ENCODE data around the gene TRIM47.
A peak's percentile ranks its signal among the peaks of the same experiment; 100 is the strongest.

Gene TRIM47

DNA sequence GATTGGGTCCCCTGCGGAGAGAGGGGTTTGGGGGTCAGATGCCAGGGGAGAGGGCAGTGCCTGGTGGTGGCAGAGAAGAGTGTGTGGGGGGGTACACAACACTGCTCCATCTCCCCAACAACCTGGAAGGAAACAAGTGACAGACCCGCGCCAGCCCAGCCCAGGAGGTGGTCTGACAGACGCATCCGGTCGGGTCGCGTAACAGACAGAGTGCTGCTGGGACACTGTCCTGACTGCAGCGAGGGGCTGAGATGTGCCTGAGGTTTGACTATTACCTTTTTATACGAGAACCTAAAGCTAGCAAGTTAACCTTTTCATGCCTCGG, 50.3 kb downstream of the TRIM47 start:
- TF ChIP-seq, protein P1, sequence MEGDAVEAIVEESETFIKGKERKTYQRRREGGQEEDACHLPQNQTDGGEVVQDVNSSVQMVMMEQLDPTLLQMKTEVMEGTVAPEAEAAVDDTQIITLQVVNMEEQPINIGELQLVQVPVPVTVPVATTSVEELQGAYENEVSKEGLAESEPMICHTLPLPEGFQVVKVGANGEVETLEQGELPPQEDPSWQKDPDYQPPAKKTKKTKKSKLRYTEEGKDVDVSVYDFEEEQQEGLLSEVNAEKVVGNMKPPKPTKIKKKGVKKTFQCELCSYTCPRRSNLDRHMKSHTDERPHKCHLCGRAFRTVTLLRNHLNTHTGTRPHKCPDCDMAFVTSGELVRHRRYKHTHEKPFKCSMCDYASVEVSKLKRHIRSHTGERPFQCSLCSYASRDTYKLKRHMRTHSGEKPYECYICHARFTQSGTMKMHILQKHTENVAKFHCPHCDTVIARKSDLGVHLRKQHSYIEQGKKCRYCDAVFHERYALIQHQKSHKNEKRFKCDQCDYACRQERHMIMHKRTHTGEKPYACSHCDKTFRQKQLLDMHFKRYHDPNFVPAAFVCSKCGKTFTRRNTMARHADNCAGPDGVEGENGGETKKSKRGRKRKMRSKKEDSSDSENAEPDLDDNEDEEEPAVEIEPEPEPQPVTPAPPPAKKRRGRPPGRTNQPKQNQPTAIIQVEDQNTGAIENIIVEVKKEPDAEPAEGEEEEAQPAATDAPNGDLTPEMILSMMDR (IDR thresholded peaks at IDR 0.05; ENCODE audit: low read length) = no peak
- no peak for TF ChIP-seq EZH2 (IDR thresholded peaks at IDR 0.05; ENCODE audit: borderline replicate concordance, low read length)
- H3K27me3 ChIP-seq (ENCODE audit: insufficient read depth, low read length) = no peaks in the 10 kb centered on the region
- peak overlapping the region; percentile 49 for H3K4me3 ChIP-seq (ENCODE audit: low read depth, low read length, poor library complexity, severe bottlenecking)
- peak overlapping the region; percentile 69 for H3K4me2 ChIP-seq (ENCODE audit: low read length)
- H3K27ac ChIP-seq (ENCODE audit: low read depth, low read length, poor library complexity, severe bottlenecking) = peak overlapping the region; percentile 82
- H3K9ac ChIP-seq (ENCODE audit: low read length) = peak overlapping the region; percentile 54
- H2AFZ ChIP-seq (ENCODE audit: low read length) = no peak overlapping the region
- H3K36me3 ChIP-seq (ENCODE audit: insufficient read depth, low read length) = peaks cover 33% of the 10 kb centered on the region; the same call in 1 of the 2 replicates
- no peaks in the 10 kb centered on the region for H3K79me2 ChIP-seq (ENCODE audit: insufficient read depth, low read length)
- H3F3A ChIP-seq (ENCODE audit: insufficient read depth, low read length) = no peaks in the 10 kb centered on the region
- no peaks in the 10 kb centered on the region for H3K9me2 ChIP-seq (ENCODE audit: low read depth, low read length)
- no peaks in the 10 kb centered on the region for H3K9me3 ChIP-seq (ENCODE audit: low read length)
- H3K4me1 ChIP-seq (ENCODE audit: insufficient read depth, low read length, severe bottlenecking) = peaks cover 52% of the 10 kb centered on the region
- H4K20me1 ChIP-seq (ENCODE audit: insufficient read depth, low read length) = no peaks in the 10 kb centered on the region

DNA sequence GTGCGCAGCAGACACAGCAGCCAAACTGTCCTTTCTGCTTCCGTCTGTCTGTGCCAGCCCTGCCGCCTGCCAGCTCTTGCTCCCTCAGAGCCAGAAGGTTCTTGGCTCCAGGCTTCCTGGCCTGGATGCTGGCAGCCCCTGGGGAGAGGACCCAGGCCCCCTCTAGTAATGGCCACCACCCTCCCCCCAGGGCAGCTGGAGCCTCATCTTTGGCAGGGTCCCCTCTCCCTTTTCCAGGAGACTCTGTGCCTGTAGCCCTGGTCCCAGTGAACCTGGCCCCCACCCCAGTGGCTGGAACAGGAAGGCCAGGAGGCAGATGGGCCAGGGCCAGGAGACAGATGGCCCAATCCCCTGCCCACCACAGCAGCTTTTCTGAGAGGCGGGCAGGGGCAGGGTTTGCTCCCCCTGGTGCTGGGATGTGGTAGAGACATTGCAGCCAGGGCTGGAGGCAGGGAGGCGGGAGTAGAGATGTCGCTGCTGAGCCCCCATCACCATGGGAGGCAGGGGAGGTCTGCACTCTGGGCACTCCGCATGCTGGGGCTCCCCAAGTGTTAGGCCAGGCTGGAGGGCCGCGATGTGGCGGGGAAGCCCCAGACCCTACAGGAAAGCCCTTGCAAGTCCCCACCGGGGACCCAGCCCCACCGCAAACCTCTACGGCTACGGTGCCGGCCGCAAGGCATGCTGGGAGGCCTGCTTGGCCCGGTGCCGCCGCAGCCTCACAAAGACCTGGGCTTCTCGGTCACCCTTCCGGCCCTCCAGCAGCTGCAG, 50.9 kb downstream of the TRIM47 start:
- Histone ChIP-seq H3K4me3 (ENCODE audit: low read depth, low read length, poor library complexity, severe bottlenecking) (peak overlapping the region; percentile 49), H3K79me2 (ENCODE audit: insufficient read depth, low read length) (no peaks in the 10 kb centered on the region), H3K36me3 (ENCODE audit: insufficient read depth, low read length) (peaks cover 39% of the 10 kb centered on the region; the same call in 1 of the 2 replicates), H3K9me3 (ENCODE audit: low read length) (no peaks in the 10 kb centered on the region), H3F3A (ENCODE audit: insufficient read depth, low read length) (no peaks in the 10 kb centered on the region), H2AFZ (ENCODE audit: low read length) (no peak overlapping the region), H3K4me2 (ENCODE audit: low read length) (peak overlapping the region; percentile 69), H3K27me3 (ENCODE audit: insufficient read depth, low read length) (no peaks in the 10 kb centered on the region), H4K20me1 (ENCODE audit: insufficient read depth, low read length) (no peaks in the 10 kb centered on the region), H3K4me1 (ENCODE audit: insufficient read depth, low read length, severe bottlenecking) (peaks cover 47% of the 10 kb centered on the region), H3K27ac (ENCODE audit: low read depth, low read length, poor library complexity, severe bottlenecking) (peak overlapping the region; percentile 82), H3K9me2 (ENCODE audit: low read depth, low read length) (no peaks in the 10 kb centered on the region), H3K9ac (ENCODE audit: low read length) (peak overlapping the region; percentile 54)
- TF ChIP-seq, protein P1 (IDR thresholded peaks at IDR 0.05; ENCODE audit: low read length) = peak; percentile 78
- no peak for TF ChIP-seq EZH2 (IDR thresholded peaks at IDR 0.05; ENCODE audit: borderline replicate concordance, low read length)

DNA sequence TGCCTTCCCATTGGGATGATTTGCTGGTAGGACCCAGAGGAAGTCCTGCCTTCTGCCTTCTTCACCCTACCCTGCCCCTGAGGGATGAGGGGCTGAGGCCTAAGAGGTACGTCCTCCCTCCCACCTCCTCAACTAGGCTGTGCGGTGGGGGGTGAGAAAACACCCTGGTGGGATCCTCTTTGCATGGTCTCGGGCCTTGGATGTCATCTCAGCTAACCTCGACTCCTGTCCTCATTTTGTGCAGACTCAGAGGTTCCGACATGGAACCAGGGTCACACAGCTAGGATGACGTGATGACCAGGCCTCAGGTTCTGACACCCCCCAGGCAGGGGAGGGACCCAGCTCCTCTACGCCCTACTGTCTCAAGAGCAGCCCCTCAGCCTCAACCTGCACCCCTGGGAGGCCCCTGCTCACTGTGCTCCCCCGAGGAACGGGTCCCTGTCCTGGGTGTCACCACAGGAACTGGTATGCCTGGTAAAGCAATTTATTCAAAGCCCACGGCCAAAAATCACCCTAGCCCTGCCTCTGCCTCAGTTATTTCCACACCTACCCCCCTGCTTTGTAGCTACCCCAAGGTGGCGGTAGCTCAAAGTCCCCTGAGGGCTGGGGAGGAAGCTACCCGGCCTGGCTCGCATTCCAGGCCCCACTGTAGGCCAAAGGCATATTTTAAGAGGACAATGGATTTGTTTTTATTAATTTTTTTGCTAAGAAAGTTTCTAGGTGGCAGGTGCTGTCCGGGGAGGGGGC, 51.6 kb downstream of the TRIM47 start:
- Histone ChIP-seq H3K9me2 (ENCODE audit: low read depth, low read length) (no peaks in the 10 kb centered on the region), H3K4me1 (ENCODE audit: insufficient read depth, low read length, severe bottlenecking) (peaks cover 47% of the 10 kb centered on the region), H2AFZ (ENCODE audit: low read length) (no peak overlapping the region), H3K4me3 (ENCODE audit: low read depth, low read length, poor library complexity, severe bottlenecking) (peak overlapping the region; percentile 49), H3K27ac (ENCODE audit: low read depth, low read length, poor library complexity, severe bottlenecking) (peak overlapping the region; percentile 82), H3K9me3 (ENCODE audit: low read length) (no peaks in the 10 kb centered on the region), H3K79me2 (ENCODE audit: insufficient read depth, low read length) (no peaks in the 10 kb centered on the region), H3K9ac (ENCODE audit: low read length) (peak overlapping the region; percentile 54), H3K36me3 (ENCODE audit: insufficient read depth, low read length) (peaks cover 46% of the 10 kb centered on the region; the same call in 1 of the 2 replicates), H3K27me3 (ENCODE audit: insufficient read depth, low read length) (no peaks in the 10 kb centered on the region), H3F3A (ENCODE audit: insufficient read depth, low read length) (no peaks in the 10 kb centered on the region), H3K4me2 (ENCODE audit: low read length) (peak overlapping the region; percentile 69), H4K20me1 (ENCODE audit: insufficient read depth, low read length) (no peaks in the 10 kb centered on the region)
- TF ChIP-seq EZH2 (IDR thresholded peaks at IDR 0.05; ENCODE audit: borderline replicate concordance, low read length) = no peak
- TF ChIP-seq, protein P1 (IDR thresholded peaks at IDR 0.05; ENCODE audit: low read length) = no peak
